SK-N-SH treated with all-trans-retinoic acid at 6 μM for 48 hours (cell line): ENCODE results near the gene LAMTOR2.

Source experiments
- ISL1 ChIP-seq: fragments of 250-450 bp; sonication (Bioruptor Pico); IDR thresholded peaks from 2 replicates; pipeline ENCODE4 v2.1.2; 2022; ENCODE audit warnings: mild to moderate bottlenecking, moderate library complexity
- SNAI2 ChIP-seq: fragments of 250-450 bp; sonication (Bioruptor Pico); IDR thresholded peaks from 2 replicates; pipeline ENCODE4 v1.5.0; 2020; ENCODE audit warnings: mild to moderate bottlenecking, moderate library complexity
- ZNF565 ChIP-seq: fragments of 450-650 bp; formaldehyde crosslinking; conservative IDR thresholded peaks from 2 replicates; pipeline ENCODE4 v1.5.0; 2020; ENCODE audit warnings: low read depth, mild to moderate bottlenecking, moderate library complexity

DNA sequence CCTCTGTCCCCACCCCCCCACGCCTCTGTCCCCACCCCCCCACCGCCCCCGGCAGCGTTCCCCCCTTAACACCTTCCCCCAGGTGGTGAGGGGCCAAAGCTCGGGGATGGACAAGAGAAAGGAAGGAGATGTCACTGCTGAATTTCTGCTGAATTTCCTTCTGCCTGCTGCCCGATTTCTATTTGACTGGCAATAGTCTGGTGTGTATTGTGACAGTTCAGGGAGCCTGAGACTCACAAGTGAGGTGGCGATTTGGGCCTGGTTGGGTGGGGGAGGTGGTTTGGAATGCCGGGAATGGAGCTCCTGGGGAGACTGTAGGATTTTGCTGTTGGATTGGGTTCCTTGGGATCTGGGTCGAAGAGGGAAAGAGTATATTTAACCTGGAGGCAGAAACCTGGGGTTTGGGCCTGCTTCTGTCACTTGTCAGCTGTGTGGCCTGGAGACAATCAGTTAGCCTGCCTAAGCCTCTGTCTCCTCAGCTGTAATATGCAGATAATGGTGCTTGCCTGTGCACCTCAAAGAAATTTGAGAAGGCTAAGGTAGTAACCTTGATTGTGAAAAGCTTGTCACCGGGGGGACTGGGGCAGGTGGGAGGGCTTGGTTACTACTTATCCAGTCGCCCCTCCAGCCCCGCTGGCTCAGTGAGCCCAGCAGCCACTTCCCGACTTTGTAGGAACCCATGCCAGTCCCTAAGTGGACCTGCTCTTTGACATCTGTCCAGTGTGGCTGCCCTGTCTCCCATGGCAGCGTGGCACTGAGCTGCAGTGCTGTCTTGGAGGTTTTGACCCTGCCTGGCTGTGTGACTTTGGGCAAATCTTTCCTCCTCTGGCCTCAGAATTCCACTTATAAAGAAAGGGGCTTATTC lies 52.3 kb downstream of the LAMTOR2 start:
- TF ChIP-seq ISL1 (no peak), SNAI2 (CRISPR knock-in tag) (no peak), ZNF565 (no peak)
